NOMO-1 treated with dmso at 0.1 percent for 144 hours (cell line): ENCODE data around the gene CTXN3.

Experiments used
- DNase-seq: peaks from one replicate; lab custom pipeline; 2025; ENCODE audit not compliant: unreplicated experiment; lab: John Stamatoyannopoulos, UW

The CTXN3 gene

DNA sequence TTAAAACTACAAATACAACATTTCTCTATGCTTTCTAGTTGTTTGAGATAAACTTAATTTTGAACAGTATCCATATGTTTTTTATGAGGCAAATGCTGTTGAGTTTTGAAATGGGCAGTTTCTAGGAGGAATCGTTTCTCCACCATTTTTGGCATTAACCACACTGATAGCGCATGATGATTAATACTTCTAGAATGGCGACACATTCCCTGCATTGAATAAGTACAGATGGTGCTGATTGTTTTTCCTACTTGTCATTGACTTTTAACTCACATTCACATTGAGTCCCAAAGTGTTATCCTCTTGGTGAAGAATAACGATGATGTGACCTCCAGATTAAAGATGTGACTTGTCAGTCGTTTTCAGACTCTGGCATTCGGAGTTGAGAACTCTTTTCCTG is 47.8 kb downstream of the CTXN3 start:
- no peak for DNase-seq

DNA sequence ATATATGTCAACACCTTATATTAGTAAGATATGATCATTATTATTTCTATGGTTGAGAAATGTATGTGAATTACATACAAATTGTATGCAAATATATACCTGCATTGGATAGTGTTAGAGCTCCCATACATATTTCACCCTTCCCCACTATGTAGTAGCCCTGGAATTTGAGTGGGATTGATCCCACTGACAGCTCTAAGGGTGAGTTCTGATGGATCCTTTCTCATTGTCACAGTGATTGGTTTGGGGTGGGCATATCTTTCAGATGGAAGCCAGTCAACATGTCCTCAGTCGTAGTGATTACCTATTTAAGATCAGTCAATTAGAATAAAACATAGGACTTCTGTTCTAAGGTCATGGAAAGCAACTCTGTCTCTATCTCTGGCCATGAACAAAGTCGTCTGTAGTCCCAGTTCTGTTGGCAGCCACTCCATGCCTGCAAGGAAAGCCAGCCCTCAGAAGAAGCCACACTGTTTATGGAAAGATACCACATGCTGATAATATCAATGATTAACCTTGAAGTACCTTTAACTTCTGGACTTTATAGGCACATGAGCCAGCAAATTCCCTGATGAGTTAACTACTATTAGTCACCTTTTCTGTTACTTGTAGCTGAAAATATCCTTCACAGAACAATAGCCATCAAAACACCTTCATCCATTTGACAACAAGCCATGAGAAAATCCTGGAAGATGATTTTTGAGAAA is 49.2 kb downstream of the CTXN3 start:
- no peak for DNase-seq

- no peak for DNase-seq
Measured at GRCh38 chr5:127699416-127699815, 50.5 kb downstream of the CTXN3 start.

DNA sequence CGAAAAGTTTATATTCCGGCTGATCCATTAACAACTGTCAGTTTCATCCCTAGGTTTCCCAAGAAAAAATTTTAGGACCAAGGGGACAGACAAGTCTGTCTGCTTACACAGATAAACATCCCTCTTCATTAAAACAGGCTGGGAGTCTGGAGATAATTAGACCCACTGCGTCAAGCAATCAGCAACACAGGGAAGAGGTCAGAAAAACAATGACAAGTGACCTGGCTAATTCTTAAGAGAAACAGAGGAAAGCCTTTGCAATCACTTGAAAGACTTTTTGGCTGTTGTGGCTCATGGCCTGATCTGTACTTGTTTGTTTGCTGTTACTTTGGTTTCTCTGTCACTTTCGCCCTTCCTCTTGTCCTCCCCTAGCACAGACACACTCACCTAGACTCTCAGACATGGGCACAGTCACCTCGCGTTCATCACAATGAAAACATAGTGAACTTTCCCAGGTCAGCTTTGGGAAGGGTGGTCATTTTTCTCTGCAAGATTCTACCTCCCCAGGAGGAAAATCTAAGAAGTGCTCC is 51.4 kb downstream of the CTXN3 start:
- no peak for DNase-seq

- no peak for DNase-seq
Measured at GRCh38 chr5:127702434-127702833, 53.6 kb downstream of the CTXN3 start.

DNA sequence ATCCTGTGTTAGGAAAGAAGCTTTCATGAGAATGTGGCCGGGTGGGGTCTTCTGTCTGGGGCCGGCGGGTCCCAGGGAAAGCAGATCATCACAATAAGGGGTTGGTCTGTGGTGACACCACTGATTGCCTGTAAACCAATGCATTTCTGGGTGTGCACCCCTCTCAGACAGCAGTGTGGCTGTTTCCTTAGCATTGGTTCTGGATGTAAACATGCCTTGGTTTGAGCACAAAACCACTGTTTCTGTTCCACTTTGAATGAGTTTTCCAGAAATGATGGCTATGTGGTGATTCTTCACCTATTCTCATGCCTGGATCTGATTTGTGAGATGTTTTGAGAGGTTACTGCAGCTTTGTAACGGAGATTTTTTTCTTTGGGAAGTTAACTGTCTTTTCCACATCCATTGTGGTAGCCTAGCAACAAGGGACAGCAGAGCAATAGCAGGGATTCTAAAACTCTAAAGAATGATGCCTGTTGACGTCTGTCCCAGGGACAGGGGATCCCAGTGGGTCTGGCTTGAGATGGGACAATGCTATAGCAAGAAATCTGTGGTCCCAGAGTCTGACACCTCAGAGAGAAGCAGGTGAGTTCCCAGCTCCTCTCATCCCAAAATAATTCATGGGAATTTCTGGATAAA is 54.2 kb downstream of the CTXN3 start, which contains the start of gene CCDC192:
CCDC192 (plus strand) TSS at position 466 of the 636 bp plus-strand sequence; CDS start at position 521, 55 bp downstream.
- DNase-seq, result no peak

- DNase-seq, result no peak
Measured at GRCh38 chr5:127705120-127705892, 56.4 kb downstream of the CTXN3 start.

DNA sequence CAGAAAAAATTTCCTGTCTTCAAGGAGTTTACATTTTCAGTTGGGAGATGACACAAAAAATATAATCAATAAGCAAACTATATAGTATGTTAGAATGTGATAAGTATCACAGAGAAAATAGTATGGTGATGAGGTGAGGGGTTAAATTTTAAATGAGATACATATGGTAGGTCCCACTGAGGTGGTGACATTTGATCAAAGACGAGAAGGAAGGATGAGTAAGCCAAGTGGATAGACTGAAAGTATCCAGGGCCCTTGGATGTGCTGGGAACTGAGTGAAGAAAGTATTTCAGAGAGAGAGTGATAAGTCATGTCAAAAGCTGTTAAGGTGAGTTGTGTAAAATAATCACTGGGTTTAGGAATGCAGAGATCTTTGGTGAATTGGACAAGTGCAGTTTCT is 57.8 kb downstream of the CTXN3 start:
- no peak for DNase-seq

- no peak for DNase-seq
Measured at GRCh38 chr5:127707209-127707608, 58.3 kb downstream of the CTXN3 start.
